Measurements from ENCODE around the gene TCERG1L. TPM values are rescaled to one million over a fixed set of nuclear protein-coding genes. Genes with fewer than 3 reads are reported as not detected.

TCERG1L gene
- total and polyA plus RNA-seq, 9 of the 15 experiments (the other 6 are each of a cell fraction or from before 2014, with no cell fraction given): not detected

GRCh38 chr10:131195558-131196159, 115.9 kb downstream of the TCERG1L start:
- Histone ChIP-seq H3K4me1 (replicated peaks in 1 of 2; ENCODE audit: control insufficient read depth in 2 of 2, insufficient read depth in 2 of 2, low read length in 2 of 2) (no peaks in the 10 kb centered on the region), H3K9me1 (ENCODE audit: control insufficient read depth, insufficient read depth, low read length) (no peaks in the 10 kb centered on the region), H3K4me2 (ENCODE audit: insufficient read depth, low read length) (no peak overlapping the region), H3K27ac (ENCODE audit: extremely low read depth, low read depth, low read length) (no peak overlapping the region), H3K9ac (ENCODE audit: insufficient read depth in 1 of 2, low read depth in 2 of 2, low read length in 2 of 2) (no peak overlapping the region), H3K79me2 (ENCODE audit: control insufficient read depth, insufficient read depth, low read length) (no peaks in the 10 kb centered on the region), H3K4me3 (no peak overlapping the region), H3K36me3 (ENCODE audit: control insufficient read depth, insufficient read depth, low read length) (no peaks in the 10 kb centered on the region), H2AFZ (ENCODE audit: low read depth, low read length) (no peak overlapping the region), H4K20me1 (replicated peaks; ENCODE audit: control insufficient read depth, insufficient read depth, low read length) (no peaks in the 10 kb centered on the region), H3K9me3 (replicated peaks; ENCODE audit: control insufficient read depth, insufficient read depth, low read depth, low read length) (no peaks in the 10 kb centered on the region), H3K27me3 (ENCODE audit: control insufficient read depth in 2 of 2, insufficient read depth in 2 of 2, low read length in 2 of 2) (peaks cover 0 to 8% of the 10 kb centered on the region in 2 experiments; a peak in 1 of 5 replicates)
- POLR2A ChIA-PET: no interaction called here
- in situ Hi-C loops (cut with MboI) (no loop called here), intact Hi-C loops (cut with micrococcal nuclease) (no loop called here)
- CTCF ChIA-PET (ENCODE audit: low intra/inter-chr PET ratio): no interaction called here
- no TSS peak for BruUV-seq (replicated peaks)
- WGBS (ENCODE audit: insufficient coverage, low coverage, missing lambda C conversion rate): under 1% methylated on average over 17 of the region's 19 CpGs
- FAIRE-seq (no peak), DNase-seq (ENCODE audit: extremely low read depth in 1 of 4, low spot score in 3 of 4) (no peak), ATAC-seq (no peak)
- TF ChIP-seq EZH2 (IDR thresholded peaks at IDR 0.05; ENCODE audit: borderline replicate concordance, low read depth, low read length) (no peak), ZBTB1 (CRISPR knock-in tag; IDR thresholded peaks at IDR 0.05; ENCODE audit: borderline replicate concordance, low read depth) (no peak), ATF7 (IDR thresholded peaks at IDR 0.05) (no peak), NUFIP1 (IDR thresholded peaks at IDR 0.05; ENCODE audit: partially characterized antibody) (no peak), NCOA4 (IDR thresholded peaks at IDR 0.05; ENCODE audit: partially characterized antibody) (no peak), BRCA1 (IDR thresholded peaks at IDR 0.05) (no peak), BRCA1 (CRISPR knock-in tag; IDR thresholded peaks at IDR 0.05) (no peak), ZNF766 (CRISPR knock-in tag; conservative IDR thresholded peaks at IDR 0.05) (no peak), CBX3 (IDR thresholded peaks at IDR 0.05; ENCODE audit: borderline replicate concordance in 1 of 2, low read length in 2 of 2) (no peak), HOMEZ (CRISPR knock-in tag; IDR thresholded peaks at IDR 0.05) (no peak), KDM1A (IDR thresholded peaks at IDR 0.05) (no peak), ZNF384 (IDR thresholded peaks at IDR 0.05; ENCODE audit: low read depth, low read length) (no peak), MITF (IDR thresholded peaks at IDR 0.05) (no peak), TARDBP (IDR thresholded peaks at IDR 0.05) (no peak)
